OCI-LY1 (cell line): ENCODE measurements around the gene NBEA.

Experiments
- EZH2 ChIP-seq: fragments of 200-600 bp; sonication (generic), shearing (Covaris generic); IDR thresholded peaks from 2 replicates; pipeline ENCODE4 v1.8.0; 2017; ENCODE audit warnings: borderline replicate concordance, mixed run types, mild to moderate bottlenecking, antibody characterized with exemption, low read length, moderate library complexity, mixed read lengths
- TF ChIP-seq, protein P1 (sequence below): fragments of 200-600 bp; sonication (generic), shearing (Covaris generic); IDR thresholded peaks from 2 replicates; pipeline ENCODE4 v1.5.1; 2017; ENCODE audit warnings: mild to moderate bottlenecking, antibody characterized with exemption, low read length, moderate library complexity, mixed read lengths

DNA sequence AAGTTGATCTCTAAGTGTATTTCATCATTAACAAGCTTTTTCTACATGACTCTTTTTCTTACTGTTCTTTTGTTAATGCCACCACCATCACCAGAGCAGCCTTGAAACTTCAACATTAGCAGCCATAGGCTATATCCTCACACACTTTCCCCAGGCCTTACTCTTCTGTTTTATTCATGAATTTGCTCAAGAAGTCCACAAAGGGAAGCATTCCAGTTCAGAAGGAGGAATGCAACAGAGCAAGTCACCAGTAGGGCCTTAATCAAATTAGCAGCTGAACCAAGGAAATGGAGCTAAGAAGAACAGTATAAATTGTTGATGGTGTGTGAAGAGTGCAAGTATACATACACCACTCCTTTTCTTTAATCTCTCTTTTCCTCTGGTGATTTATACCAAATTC, 223.1 kb downstream of the NBEA start:
- TF ChIP-seq, protein P1, sequence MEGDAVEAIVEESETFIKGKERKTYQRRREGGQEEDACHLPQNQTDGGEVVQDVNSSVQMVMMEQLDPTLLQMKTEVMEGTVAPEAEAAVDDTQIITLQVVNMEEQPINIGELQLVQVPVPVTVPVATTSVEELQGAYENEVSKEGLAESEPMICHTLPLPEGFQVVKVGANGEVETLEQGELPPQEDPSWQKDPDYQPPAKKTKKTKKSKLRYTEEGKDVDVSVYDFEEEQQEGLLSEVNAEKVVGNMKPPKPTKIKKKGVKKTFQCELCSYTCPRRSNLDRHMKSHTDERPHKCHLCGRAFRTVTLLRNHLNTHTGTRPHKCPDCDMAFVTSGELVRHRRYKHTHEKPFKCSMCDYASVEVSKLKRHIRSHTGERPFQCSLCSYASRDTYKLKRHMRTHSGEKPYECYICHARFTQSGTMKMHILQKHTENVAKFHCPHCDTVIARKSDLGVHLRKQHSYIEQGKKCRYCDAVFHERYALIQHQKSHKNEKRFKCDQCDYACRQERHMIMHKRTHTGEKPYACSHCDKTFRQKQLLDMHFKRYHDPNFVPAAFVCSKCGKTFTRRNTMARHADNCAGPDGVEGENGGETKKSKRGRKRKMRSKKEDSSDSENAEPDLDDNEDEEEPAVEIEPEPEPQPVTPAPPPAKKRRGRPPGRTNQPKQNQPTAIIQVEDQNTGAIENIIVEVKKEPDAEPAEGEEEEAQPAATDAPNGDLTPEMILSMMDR, result no peak
- no peak for TF ChIP-seq EZH2
